ENCODE data around the gene SF3B3. TPM values are rescaled to one million over a fixed set of nuclear protein-coding genes. Genes with fewer than 3 reads are reported as not detected.

The SF3B3 gene
- total and polyA plus RNA-seq, 2 of the 13 experiments (the other 11 are each of a cell fraction or from before 2014, with no cell fraction given): 157 to 500 TPM

DNA sequence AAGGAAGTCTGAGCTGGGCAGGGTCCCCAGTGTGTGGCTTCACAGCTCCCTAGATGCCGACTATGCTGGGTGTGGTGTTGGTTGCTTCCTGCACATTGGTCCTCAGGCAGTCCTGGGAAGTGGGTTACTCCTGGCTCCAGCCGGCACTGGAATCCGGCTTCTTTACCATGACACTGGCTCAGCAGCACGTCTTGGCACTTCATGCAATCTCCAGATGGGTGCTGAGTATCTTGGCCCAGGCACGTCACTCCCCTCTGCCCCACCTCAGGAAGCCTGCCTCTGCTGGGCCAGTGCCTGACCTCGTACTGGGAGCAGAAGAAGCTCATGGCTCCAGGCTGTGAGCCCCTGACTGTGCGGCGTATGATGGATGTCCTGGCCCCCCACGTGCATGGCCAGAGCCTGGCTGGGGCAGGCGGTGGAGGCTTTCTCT lies 44.7 kb upstream of the SF3B3 start:
- Histone ChIP-seq H2AFZ (ENCODE audit: low read length) (no peak overlapping the region), H3K4me1 (ENCODE audit: insufficient read depth, low read length) (peaks cover 12% of the 10 kb centered on the region), H3K4me3 (replicated peaks in 1 of 3; ENCODE audit: insufficient read depth in 1 of 3, low read depth in 2 of 3, low read length in 3 of 3) (no peak overlapping the region), H3K36me3 (replicated peaks in 1 of 2; ENCODE audit: control insufficient read depth in 1 of 2, insufficient read depth in 2 of 2, low read length in 2 of 2) (peaks cover 28 to 49% of the 10 kb centered on the region in 2 experiments), H3K9ac (ENCODE audit: insufficient read depth, low read depth, low read length) (no peak overlapping the region), H4K20me1 (ENCODE audit: insufficient read depth, low read length) (no peaks in the 10 kb centered on the region), H3K4me2 (ENCODE audit: low read depth, low read length) (no peak overlapping the region), H3K27ac (ENCODE audit: extremely low read length, insufficient read depth, low read length) (no peak overlapping the region), H3K79me2 (ENCODE audit: insufficient read depth, low read length) (no peaks in the 10 kb centered on the region), H3K27me3 (ENCODE audit: control insufficient read depth in 1 of 2, insufficient read depth in 2 of 2, low read length in 2 of 2) (no peaks in the 10 kb centered on the region), H3K9me3 (ENCODE audit: low read length) (no peaks in the 10 kb centered on the region)
- DNase-seq (ENCODE audit: low spot score) (no peak), ATAC-seq (no peak), FAIRE-seq (no peak)
- intact Hi-C loops (cut with micrococcal nuclease; ENCODE audit: unreplicated experiment) (no loop called here), in situ Hi-C loops (cut with HindIII; ENCODE audit: extremely low pct_ligation_motif_present, low pct_unique_long_range_greater_than_20kb) (no loop called here)
- no peak for TF ChIP-seq TBX3 (IDR thresholded peaks at IDR 0.05; ENCODE audit: borderline replicate concordance)
- TF ChIP-seq TCF12 (IDR thresholded peaks at IDR 0.05): no peak
- TF ChIP-seq TCF12 (CRISPR knock-in tag; IDR thresholded peaks at IDR 0.05): no peak
- no peak for TF ChIP-seq ZNF672 (CRISPR knock-in tag; IDR thresholded peaks at IDR 0.05)
- 0 out of 2 replicates have a peak, but pooled peaks have one; percentile 9 for TF ChIP-seq ETV5 (CRISPR knock-in tag; IDR thresholded peaks at IDR 0.05; ENCODE audit: borderline replicate concordance)
- TF ChIP-seq, protein P1, sequence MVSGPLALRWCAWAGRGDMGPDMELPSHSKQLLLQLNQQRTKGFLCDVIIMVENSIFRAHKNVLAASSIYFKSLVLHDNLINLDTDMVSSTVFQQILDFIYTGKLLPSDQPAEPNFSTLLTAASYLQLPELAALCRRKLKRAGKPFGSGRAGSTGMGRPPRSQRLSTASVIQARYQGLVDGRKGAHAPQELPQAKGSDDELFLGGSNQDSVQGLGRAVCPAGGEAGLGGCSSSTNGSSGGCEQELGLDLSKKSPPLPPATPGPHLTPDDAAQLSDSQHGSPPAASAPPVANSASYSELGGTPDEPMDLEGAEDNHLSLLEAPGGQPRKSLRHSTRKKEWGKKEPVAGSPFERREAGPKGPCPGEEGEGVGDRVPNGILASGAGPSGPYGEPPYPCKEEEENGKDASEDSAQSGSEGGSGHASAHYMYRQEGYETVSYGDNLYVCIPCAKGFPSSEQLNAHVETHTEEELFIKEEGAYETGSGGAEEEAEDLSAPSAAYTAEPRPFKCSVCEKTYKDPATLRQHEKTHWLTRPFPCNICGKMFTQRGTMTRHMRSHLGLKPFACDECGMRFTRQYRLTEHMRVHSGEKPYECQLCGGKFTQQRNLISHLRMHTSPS (CRISPR knock-in tag; IDR thresholded peaks at IDR 0.05; ENCODE audit: low read depth): no peak
- TF ChIP-seq, protein P2, sequence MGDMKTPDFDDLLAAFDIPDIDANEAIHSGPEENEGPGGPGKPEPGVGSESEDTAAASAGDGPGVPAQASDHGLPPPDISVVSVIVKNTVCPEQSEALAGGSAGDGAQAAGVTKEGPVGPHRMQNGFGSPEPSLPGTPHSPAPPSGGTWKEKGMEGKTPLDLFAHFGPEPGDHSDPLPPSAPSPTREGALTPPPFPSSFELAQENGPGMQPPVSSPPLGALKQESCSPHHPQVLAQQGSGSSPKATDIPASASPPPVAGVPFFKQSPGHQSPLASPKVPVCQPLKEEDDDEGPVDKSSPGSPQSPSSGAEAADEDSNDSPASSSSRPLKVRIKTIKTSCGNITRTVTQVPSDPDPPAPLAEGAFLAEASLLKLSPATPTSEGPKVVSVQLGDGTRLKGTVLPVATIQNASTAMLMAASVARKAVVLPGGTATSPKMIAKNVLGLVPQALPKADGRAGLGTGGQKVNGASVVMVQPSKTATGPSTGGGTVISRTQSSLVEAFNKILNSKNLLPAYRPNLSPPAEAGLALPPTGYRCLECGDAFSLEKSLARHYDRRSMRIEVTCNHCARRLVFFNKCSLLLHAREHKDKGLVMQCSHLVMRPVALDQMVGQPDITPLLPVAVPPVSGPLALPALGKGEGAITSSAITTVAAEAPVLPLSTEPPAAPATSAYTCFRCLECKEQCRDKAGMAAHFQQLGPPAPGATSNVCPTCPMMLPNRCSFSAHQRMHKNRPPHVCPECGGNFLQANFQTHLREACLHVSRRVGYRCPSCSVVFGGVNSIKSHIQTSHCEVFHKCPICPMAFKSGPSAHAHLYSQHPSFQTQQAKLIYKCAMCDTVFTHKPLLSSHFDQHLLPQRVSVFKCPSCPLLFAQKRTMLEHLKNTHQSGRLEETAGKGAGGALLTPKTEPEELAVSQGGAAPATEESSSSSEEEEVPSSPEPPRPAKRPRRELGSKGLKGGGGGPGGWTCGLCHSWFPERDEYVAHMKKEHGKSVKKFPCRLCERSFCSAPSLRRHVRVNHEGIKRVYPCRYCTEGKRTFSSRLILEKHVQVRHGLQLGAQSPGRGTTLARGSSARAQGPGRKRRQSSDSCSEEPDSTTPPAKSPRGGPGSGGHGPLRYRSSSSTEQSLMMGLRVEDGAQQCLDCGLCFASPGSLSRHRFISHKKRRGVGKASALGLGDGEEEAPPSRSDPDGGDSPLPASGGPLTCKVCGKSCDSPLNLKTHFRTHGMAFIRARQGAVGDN (CRISPR knock-in tag; IDR thresholded peaks at IDR 0.05): 0 out of 2 replicates have a peak, but pooled peaks have one; percentile 1
- TF ChIP-seq SIX1 (CRISPR knock-in tag; IDR thresholded peaks at IDR 0.05; ENCODE audit: borderline replicate concordance): no peak
- peak; percentile 72 for TF ChIP-seq AGO2 (optimal IDR thresholded peaks at IDR 0.05; ENCODE audit: low read depth, low read length)
- BruUV-seq (replicated peaks): no TSS peak
- 71% methylated on average over 5 of the region's 10 CpGs for WGBS (ENCODE audit: low lambda C conversion rate)
- ChIA-PET POLR2A (interaction anchor here (0.7 to 5.7 kb wide), 3 partner anchors 51 to 98 kb away, joined by 3 to 28 read pairs (median 4); no protein-coding TSS in a partner anchor), CTCF (ENCODE audit: low intra/inter-chr PET ratio, low total read pairs) (no interaction called here)
